Measurements from ENCODE around the gene PRSS27.

DNA sequence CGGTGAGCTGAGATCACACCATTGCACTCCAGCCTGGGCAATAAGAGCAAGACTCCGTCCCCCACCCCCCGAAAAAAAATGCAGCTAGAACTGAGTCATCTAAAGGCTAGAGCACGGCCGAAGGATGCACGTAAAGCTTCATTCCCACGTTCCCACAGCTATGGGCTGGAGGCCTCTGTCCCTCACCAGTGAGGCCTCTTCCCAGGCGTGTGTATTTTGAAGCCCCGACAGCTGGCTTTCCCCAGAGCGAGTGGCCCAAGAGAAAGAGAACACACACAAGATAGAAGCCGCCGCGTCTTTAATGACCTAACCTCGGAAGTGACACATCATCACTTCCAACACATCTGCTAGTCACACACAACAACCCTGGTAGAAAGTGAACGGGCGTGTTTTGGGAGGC lies 44.3 kb downstream of the PRSS27 start:
- TF ChIP-seq, protein P1, sequence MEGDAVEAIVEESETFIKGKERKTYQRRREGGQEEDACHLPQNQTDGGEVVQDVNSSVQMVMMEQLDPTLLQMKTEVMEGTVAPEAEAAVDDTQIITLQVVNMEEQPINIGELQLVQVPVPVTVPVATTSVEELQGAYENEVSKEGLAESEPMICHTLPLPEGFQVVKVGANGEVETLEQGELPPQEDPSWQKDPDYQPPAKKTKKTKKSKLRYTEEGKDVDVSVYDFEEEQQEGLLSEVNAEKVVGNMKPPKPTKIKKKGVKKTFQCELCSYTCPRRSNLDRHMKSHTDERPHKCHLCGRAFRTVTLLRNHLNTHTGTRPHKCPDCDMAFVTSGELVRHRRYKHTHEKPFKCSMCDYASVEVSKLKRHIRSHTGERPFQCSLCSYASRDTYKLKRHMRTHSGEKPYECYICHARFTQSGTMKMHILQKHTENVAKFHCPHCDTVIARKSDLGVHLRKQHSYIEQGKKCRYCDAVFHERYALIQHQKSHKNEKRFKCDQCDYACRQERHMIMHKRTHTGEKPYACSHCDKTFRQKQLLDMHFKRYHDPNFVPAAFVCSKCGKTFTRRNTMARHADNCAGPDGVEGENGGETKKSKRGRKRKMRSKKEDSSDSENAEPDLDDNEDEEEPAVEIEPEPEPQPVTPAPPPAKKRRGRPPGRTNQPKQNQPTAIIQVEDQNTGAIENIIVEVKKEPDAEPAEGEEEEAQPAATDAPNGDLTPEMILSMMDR (conservative IDR thresholded peaks at IDR 0.05 in 1 of 2, IDR thresholded peaks at IDR 0.05 in 1 of 2; ENCODE audit: low read depth in 1 of 2, low read length in 2 of 2), result no peak
- TF ChIP-seq EZH2 (IDR thresholded peaks at IDR 0.05; ENCODE audit: low read length, missing control alignments), result no peak
